Measurements from ENCODE around the gene XPA.

DNA sequence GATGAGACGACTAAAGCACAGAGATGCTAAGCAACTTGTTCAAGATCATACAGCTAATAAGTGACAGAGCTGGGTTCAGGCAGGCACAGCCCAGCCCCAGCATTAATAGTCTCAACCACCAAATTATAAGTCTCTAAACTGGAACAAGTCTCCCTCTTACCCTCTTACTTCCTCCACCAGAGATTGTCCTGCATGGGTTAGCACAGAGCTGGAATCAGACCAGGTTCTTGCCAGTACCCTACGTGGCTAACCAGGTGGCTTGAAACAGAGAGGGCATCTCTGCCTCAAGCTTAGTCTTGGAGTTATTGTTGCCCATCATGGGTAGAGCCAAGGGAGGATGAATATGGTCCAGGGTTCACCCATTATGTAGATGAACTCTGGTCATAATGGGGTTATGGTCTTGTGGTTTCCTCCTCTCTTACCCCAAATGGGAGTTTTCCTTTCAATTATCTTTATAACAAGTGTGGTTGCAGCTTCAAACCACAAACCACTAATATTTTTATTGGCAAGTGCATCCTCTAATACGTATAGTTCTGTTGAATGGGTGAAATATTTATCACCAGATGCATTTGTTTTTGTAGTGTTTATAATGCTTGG is 8.3 kb upstream of the XPA start:
- TF ChIP-seq EP300 (IDR thresholded peaks at IDR 0.05) (no peak), POLR2AphosphoS5 (IDR thresholded peaks at IDR 0.05) (no peak)
- TF ChIP-seq, protein P1, sequence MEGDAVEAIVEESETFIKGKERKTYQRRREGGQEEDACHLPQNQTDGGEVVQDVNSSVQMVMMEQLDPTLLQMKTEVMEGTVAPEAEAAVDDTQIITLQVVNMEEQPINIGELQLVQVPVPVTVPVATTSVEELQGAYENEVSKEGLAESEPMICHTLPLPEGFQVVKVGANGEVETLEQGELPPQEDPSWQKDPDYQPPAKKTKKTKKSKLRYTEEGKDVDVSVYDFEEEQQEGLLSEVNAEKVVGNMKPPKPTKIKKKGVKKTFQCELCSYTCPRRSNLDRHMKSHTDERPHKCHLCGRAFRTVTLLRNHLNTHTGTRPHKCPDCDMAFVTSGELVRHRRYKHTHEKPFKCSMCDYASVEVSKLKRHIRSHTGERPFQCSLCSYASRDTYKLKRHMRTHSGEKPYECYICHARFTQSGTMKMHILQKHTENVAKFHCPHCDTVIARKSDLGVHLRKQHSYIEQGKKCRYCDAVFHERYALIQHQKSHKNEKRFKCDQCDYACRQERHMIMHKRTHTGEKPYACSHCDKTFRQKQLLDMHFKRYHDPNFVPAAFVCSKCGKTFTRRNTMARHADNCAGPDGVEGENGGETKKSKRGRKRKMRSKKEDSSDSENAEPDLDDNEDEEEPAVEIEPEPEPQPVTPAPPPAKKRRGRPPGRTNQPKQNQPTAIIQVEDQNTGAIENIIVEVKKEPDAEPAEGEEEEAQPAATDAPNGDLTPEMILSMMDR (IDR thresholded peaks at IDR 0.05): no peak

All from stomach (tissue), 4 donors.